Mesenchymal stem cell (in vitro differentiated cells and primary cell): ENCODE data around the gene FARP2.
A peak's percentile ranks its signal among the peaks of the same experiment; 100 is the strongest.
"Not testable (repeated sequence)": the region's sequence is repeated elsewhere in the genome, so short reads cannot be mapped to it uniquely, and the experiment has no call there.

Source experiments
- DNase-seq: peaks from one replicate; pipeline ENCODE4 v3.0.0-alpha.2; 2013
- H2AFZ ChIP-seq: one replicate; pipeline ENCODE4 v1.6.1; 2013; ENCODE audit warnings: low read depth, mild to moderate bottlenecking, control low read depth, inconsistent platforms, low read length, moderate library complexity
- H2AK5ac ChIP-seq: 2 replicates; pipeline ENCODE4 v1.6.1; 2013; ENCODE audit warnings: low read length, moderate library complexity, mild to moderate bottlenecking, inconsistent platforms; ENCODE audit not compliant: severe bottlenecking
- H2BK120ac ChIP-seq: one replicate; pipeline ENCODE4 v1.6.1; 2013; ENCODE audit warnings: low read depth, mild to moderate bottlenecking, inconsistent platforms, low read length, moderate library complexity
- H2BK12ac ChIP-seq, 2 experiments: one replicate each; pipeline ENCODE4 v1.6.1; 2013; ENCODE audit warnings: inconsistent platforms in 2 of 2, low read length in 2 of 2, mild to moderate bottlenecking in 2 of 2, moderate library complexity in 2 of 2, control low read depth in 1 of 2
- H2BK15ac ChIP-seq: one replicate; pipeline ENCODE4 v1.6.1; 2013; ENCODE audit warnings: mild to moderate bottlenecking, low read depth, inconsistent platforms; ENCODE audit not compliant: poor library complexity, severe bottlenecking
- H2BK5ac ChIP-seq: 2 replicates; pipeline ENCODE4 v1.6.1; 2013; ENCODE audit warnings: low read depth, mild to moderate bottlenecking, low read length, control low read depth, inconsistent platforms; ENCODE audit not compliant: poor library complexity, severe bottlenecking
- H3K14ac ChIP-seq, 2 experiments: one replicate each; pipeline ENCODE4 v1.6.1; 2013; ENCODE audit warnings: inconsistent platforms in 2 of 2, low read length in 2 of 2, control low read depth in 1 of 2, mild to moderate bottlenecking in 1 of 2, moderate library complexity in 1 of 2
- H3K18ac ChIP-seq, 2 experiments: one replicate each; pipeline ENCODE4 v1.6.1; 2013; ENCODE audit warnings: inconsistent platforms in 2 of 2, low read length in 2 of 2, control low read depth in 1 of 2, low read depth in 1 of 2, mild to moderate bottlenecking in 1 of 2
- H3K23ac ChIP-seq, 2 experiments: one replicate each; pipeline ENCODE4 v1.6.1; 2013; ENCODE audit warnings: inconsistent platforms in 2 of 2, low read length in 2 of 2, mild to moderate bottlenecking in 2 of 2, moderate library complexity in 2 of 2, control low read depth in 1 of 2
- H3K27ac ChIP-seq: 2 replicates; pipeline ENCODE4 v1.5.1; 2013; ENCODE audit warnings: mild to moderate bottlenecking, moderate library complexity, low read length, control low read depth, inconsistent platforms; ENCODE audit not compliant: poor library complexity, severe bottlenecking
- H3K27me3 ChIP-seq, 2 experiments: 2 replicates each; pipeline versions ENCODE4 v1.6.1 to v1.7.0; 2013; ENCODE audit warnings: low read length in 2 of 2, mild to moderate bottlenecking in 2 of 2, moderate library complexity in 2 of 2, control low read depth in 1 of 2, inconsistent platforms in 1 of 2; ENCODE audit not compliant: control insufficient read depth in 1 of 2, insufficient read depth in 1 of 2
- H3K36me3 ChIP-seq, 2 experiments: 2 replicates each; pipeline versions ENCODE4 v1.6.1 to v1.7.0; 2013; ENCODE audit warnings: low read length in 2 of 2, control low read depth in 1 of 2, inconsistent platforms in 1 of 2, low read depth in 1 of 2, mild to moderate bottlenecking in 1 of 2; ENCODE audit not compliant: insufficient read depth in 2 of 2, control insufficient read depth in 1 of 2
- H3K4ac ChIP-seq, 2 experiments: one replicate each; pipeline ENCODE4 v1.6.1; 2013; ENCODE audit warnings: inconsistent platforms in 2 of 2, low read length in 2 of 2, mild to moderate bottlenecking in 2 of 2, moderate library complexity in 2 of 2, control low read depth in 1 of 2, low read depth in 1 of 2
- H3K4me1 ChIP-seq: 2 replicates; pipeline ENCODE4 v1.6.1; 2013; ENCODE audit warnings: low read depth, low read length, control low read depth; ENCODE audit not compliant: control insufficient read depth, insufficient read depth
- H3K4me2 ChIP-seq: 2 replicates; pipeline ENCODE4 v1.6.1; 2013; ENCODE audit warnings: low read length, mild to moderate bottlenecking, inconsistent platforms; ENCODE audit not compliant: poor library complexity, severe bottlenecking
- H3K4me3 ChIP-seq, 2 experiments: 2 replicates each; pipeline versions ENCODE4 v1.5.1 to v1.7.0; 2013; ENCODE audit warnings: low read length in 2 of 2, mild to moderate bottlenecking in 2 of 2, control low read depth in 1 of 2, low read depth in 1 of 2; ENCODE audit not compliant: insufficient read depth in 1 of 2
- H3K79me1 ChIP-seq: replicated peaks from 2 replicates; pipeline ENCODE4 v1.6.1; 2013; ENCODE audit warnings: mild to moderate bottlenecking, control low read depth, low read length, inconsistent platforms; ENCODE audit not compliant: poor library complexity, severe bottlenecking
- H3K9ac ChIP-seq: 2 replicates; pipeline ENCODE4 v1.7.0; 2013; ENCODE audit warnings: mild to moderate bottlenecking, low read length, moderate library complexity
- H3K9me3 ChIP-seq: 2 replicates; pipeline ENCODE4 v1.7.0; 2013; ENCODE audit warnings: mild to moderate bottlenecking, low read length; ENCODE audit not compliant: control insufficient read depth
- H4K8ac ChIP-seq: one replicate; pipeline ENCODE4 v1.6.1; 2013; ENCODE audit warnings: inconsistent platforms, mild to moderate bottlenecking, low read length, moderate library complexity
- H4K91ac ChIP-seq: one replicate; pipeline ENCODE4 v1.6.1; 2013; ENCODE audit warnings: mild to moderate bottlenecking, low read length, inconsistent platforms
- WGBS: methylation state at CpG from one replicate; pipeline ENCODE4 v1.1.7; 2013; ENCODE audit warnings: mixed read lengths; 5-methylcytosine and 5-hydroxymethylcytosine counted together

FARP2 gene

DNA sequence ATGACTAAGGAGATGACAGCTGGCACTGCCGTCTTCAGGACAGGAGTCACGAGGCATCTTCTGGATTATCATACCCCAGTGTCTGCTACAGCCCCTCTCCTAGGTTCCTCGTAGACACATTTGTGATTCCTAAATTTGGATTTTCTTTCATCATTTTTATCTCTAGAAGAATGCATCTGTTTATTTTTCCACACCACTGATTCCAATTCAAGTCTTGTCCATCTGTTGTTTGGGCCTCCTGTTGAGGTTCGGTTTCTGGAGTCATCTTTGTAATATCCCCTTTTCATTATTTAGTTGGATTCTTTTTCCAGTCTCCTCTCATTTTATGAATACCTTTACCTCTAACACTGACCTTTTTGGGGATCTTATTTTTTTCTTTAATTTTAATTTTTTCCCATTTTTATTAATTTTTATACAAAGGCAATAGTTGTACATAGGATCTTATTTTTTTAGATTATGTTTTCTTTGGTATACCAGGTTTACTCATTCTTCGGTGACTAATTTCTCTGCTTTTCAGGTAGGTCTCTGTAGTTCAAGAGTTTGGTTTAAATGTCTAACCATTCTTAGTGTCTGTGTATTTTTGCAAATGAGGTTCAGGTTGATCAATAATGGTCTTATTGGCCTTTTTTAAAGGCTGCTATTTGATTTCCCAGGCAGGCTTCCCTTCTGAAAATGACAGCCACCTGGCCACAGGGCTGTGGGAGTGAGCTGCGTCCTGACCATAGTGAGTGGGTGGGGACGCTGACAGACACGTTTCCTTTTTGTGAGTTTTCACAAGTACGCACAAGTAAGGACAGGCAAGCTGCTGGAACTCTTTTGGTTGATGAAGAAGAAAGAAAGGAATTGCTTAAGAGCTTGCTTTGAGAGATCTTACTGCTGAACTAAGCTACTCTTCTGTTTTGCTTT is 34.5 kb downstream of the FARP2 start:
- Histone ChIP-seq H2BK15ac (no peak overlapping the region), H3K36me3 (peaks cover 9% of the 10 kb centered on the region in 2 experiments), H3K4me1 (peaks cover 8% of the 10 kb centered on the region), H3K9ac (no peak overlapping the region), H2BK12ac (no peak overlapping the region), H3K27ac (no peak overlapping the region), H2BK5ac (no peak overlapping the region), H3K4me3 (no peak overlapping the region), H3K4ac (no peak overlapping the region), H2AFZ (no peak overlapping the region), H4K8ac (no peak overlapping the region), H2AK5ac (no peak overlapping the region), H3K18ac (no peak overlapping the region), H3K79me1 (peaks cover 44% of the 10 kb centered on the region), H2BK120ac (no peak overlapping the region), H4K91ac (no peak overlapping the region), H3K9me3 (no peaks in the 10 kb centered on the region), H3K14ac (no peak overlapping the region), H3K4me2 (no peak overlapping the region), H3K23ac (no peak overlapping the region), H3K27me3 (no peaks in the 10 kb centered on the region)
- no peak for DNase-seq
- 96% methylated on average over 9 of the region's 9 CpGs for WGBS

GRCh38 chr2:241391892-241392665 is 36.0 kb downstream of the FARP2 start:
- no peak overlapping the region for H3K23ac ChIP-seq
- H2AK5ac ChIP-seq, result no peak overlapping the region
- DNase-seq, result peak; percentile 36
- H3K4me3 ChIP-seq, result no peak overlapping the region
- no peaks in the 10 kb centered on the region for H3K9me3 ChIP-seq
- no peak overlapping the region for H3K9ac ChIP-seq
- peaks cover 5% of the 10 kb centered on the region for H3K4me1 ChIP-seq
- H3K4ac ChIP-seq, result no peak overlapping the region
- peaks cover 9 to 12% of the 10 kb centered on the region in 2 experiments for H3K36me3 ChIP-seq
- no peak overlapping the region for H2BK12ac ChIP-seq
- no peak overlapping the region for H4K91ac ChIP-seq
- WGBS, result 80% methylated on average over 6 of the region's 6 CpGs
- H3K14ac ChIP-seq, result no peak overlapping the region
- H3K4me2 ChIP-seq, result no peak overlapping the region
- H3K18ac ChIP-seq, result no peak overlapping the region
- no peak overlapping the region for H2BK120ac ChIP-seq
- H3K27me3 ChIP-seq, result no peaks in the 10 kb centered on the region
- no peak overlapping the region for H2BK15ac ChIP-seq
- H3K27ac ChIP-seq, result no peak overlapping the region
- H2BK5ac ChIP-seq, result no peak overlapping the region
- peaks cover 36% of the 10 kb centered on the region for H3K79me1 ChIP-seq
- no peak overlapping the region for H2AFZ ChIP-seq
- no peak overlapping the region for H4K8ac ChIP-seq

GRCh38 chr2:241392753-241393152 is 36.7 kb downstream of the FARP2 start:
- H3K4ac ChIP-seq, result not testable (repeated sequence)
- 96% methylated on average over 4 of the region's 4 CpGs for WGBS

More at GRCh38 chr2:241392753-241393152, 36.7 kb downstream of the FARP2 start:
- not testable (repeated sequence) for H3K14ac ChIP-seq, H3K27ac ChIP-seq, DNase-seq, H2BK15ac ChIP-seq, H3K4me1 ChIP-seq, H3K9me3 ChIP-seq, H2BK120ac ChIP-seq, H4K91ac ChIP-seq, H2BK12ac ChIP-seq, H3K27me3 ChIP-seq, H2BK5ac ChIP-seq, H3K4me3 ChIP-seq, H3K9ac ChIP-seq, H4K8ac ChIP-seq, H3K18ac ChIP-seq, H2AFZ ChIP-seq, H3K4me2 ChIP-seq, H3K23ac ChIP-seq, H2AK5ac ChIP-seq
- Histone ChIP-seq H3K79me1 (peaks cover 38% of the 10 kb centered on the region), H3K36me3 (peaks cover 9 to 12% of the 10 kb centered on the region in 2 experiments)
